HG03378 (cell line): Measurements from ENCODE around the gene CA10.

ENCODE experiments used
- ATAC-seq: cut with Tn5 transposase; IDR thresholded peaks from one replicate; pipeline ENCODE4 v1.9.1; 2021; ENCODE audit warnings: mild to moderate bottlenecking, moderate library complexity; ENCODE audit not compliant: unreplicated experiment

CA10 gene

GRCh38 chr17:51820766-51821165 lies 337.7 kb downstream of the CA10 start:
- no peak for ATAC-seq

- no peak for ATAC-seq
Measured at GRCh38 chr17:51820252-51820651, 338.3 kb downstream of the CA10 start.

- no peak for ATAC-seq
Measured at GRCh38 chr17:51819341-51820219, 338.9 kb downstream of the CA10 start.

GRCh38 chr17:51818777-51819176 lies 339.7 kb downstream of the CA10 start:
- no peak for ATAC-seq

- ATAC-seq = no peak
Measured at GRCh38 chr17:51817955-51818354, 340.6 kb downstream of the CA10 start.

GRCh38 chr17:51817117-51817516 lies 341.4 kb downstream of the CA10 start:
- ATAC-seq = no peak

GRCh38 chr17:51815097-51815496 lies 343.4 kb downstream of the CA10 start:
- no peak for ATAC-seq

- no peak for ATAC-seq
Measured at GRCh38 chr17:51814521-51814920, 344.0 kb downstream of the CA10 start.

- ATAC-seq = no peak
Measured at GRCh38 chr17:51813784-51814174, 344.7 kb downstream of the CA10 start.

- no peak for ATAC-seq
Measured at GRCh38 chr17:51813140-51813783, 345.3 kb downstream of the CA10 start.

- ATAC-seq = no peak
Measured at GRCh38 chr17:51807460-51807859, 351.1 kb downstream of the CA10 start.

GRCh38 chr17:51805765-51806164 lies 352.7 kb downstream of the CA10 start:
- ATAC-seq = no peak

- no peak for ATAC-seq
Measured at GRCh38 chr17:51805185-51805584, 353.3 kb downstream of the CA10 start.

- no peak for ATAC-seq
Measured at GRCh38 chr17:51803161-51803560, 355.4 kb downstream of the CA10 start.

- no peak for ATAC-seq
Measured at GRCh38 chr17:51802544-51802943, 356.0 kb downstream of the CA10 start.

- ATAC-seq = no peak
Measured at GRCh38 chr17:51801626-51802025, 356.9 kb downstream of the CA10 start.

GRCh38 chr17:51799981-51800380 lies 358.5 kb downstream of the CA10 start:
- no peak for ATAC-seq

- no peak for ATAC-seq
Measured at GRCh38 chr17:51799240-51799639, 359.3 kb downstream of the CA10 start.

GRCh38 chr17:51797150-51797549 lies 361.4 kb downstream of the CA10 start:
- no peak for ATAC-seq

- no peak for ATAC-seq
Measured at GRCh38 chr17:51796026-51796425, 362.5 kb downstream of the CA10 start.

GRCh38 chr17:51795401-51795800 lies 363.1 kb downstream of the CA10 start:
- ATAC-seq = no peak

- no peak for ATAC-seq
Measured at GRCh38 chr17:51794466-51794865, 364.0 kb downstream of the CA10 start.
